Activated CD8-positive, alpha-beta memory T cell treated with anti-CD3 and anti-CD28 coated beads, Interleukin-2, amount 50 U/mL, for 1 hour (primary cell): ENCODE measurements around the gene KLK11.

Experiments used
- DNase-seq: peaks from one replicate; pipeline ENCODE4 v3.0.0-alpha.2; 2020; ENCODE audit errors: extremely low read depth

KLK11 gene

DNA sequence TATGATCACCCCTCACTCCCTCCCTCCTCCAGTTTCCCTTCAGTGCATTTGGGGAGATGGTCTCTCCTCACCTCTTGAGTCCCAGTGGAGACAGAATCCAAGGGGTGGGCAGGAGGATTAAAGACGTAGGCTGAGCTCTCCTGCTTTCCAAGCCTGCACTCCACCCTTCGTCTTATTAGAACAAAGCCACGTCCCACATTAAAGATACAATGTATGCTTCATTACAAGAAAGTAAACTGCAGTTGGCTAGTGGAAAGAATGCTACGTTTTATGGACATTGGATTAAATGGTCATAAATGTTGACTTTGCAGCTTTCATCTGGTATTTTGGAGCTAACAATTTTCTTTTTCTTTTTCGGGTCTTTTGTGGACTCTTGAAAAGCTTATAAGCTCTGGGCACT, 1.5 kb upstream of the KLK11 start:
- no peak for DNase-seq

DNA sequence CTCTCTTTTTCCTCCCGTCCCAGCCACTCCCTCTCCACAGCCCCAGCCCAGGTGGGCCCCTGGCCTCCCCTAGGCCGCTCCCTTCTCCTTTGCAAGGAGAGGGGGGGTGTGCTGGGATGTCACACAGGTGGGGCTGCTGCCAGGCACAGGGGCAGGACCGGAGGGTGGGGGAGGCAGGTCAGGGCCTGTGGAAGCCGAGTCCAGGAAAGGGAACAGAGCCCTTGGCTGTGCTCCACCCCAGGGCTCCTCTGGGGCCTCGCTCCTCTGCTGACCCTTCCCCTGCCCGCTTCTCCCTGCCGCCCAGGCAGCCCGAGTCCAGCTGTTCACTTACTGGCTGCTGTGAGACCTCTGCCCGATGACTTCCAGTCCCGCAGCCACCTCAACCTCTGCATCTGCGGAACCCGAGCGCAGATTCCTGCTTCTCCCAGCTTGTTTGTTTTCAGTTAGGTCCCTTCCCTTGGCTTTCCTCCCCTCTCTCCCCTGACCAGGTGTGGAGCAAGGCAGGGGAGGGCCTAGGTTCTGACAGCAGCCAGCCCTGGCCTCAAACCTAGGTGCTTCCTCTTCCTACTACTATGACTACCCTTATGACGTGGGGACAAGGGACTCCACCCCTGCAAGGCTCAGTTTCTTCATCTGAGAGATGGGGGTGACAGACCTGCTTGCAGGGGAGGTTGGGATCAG, 850 bp upstream of the KLK11 start:
- DNase-seq: no peak

DNA sequence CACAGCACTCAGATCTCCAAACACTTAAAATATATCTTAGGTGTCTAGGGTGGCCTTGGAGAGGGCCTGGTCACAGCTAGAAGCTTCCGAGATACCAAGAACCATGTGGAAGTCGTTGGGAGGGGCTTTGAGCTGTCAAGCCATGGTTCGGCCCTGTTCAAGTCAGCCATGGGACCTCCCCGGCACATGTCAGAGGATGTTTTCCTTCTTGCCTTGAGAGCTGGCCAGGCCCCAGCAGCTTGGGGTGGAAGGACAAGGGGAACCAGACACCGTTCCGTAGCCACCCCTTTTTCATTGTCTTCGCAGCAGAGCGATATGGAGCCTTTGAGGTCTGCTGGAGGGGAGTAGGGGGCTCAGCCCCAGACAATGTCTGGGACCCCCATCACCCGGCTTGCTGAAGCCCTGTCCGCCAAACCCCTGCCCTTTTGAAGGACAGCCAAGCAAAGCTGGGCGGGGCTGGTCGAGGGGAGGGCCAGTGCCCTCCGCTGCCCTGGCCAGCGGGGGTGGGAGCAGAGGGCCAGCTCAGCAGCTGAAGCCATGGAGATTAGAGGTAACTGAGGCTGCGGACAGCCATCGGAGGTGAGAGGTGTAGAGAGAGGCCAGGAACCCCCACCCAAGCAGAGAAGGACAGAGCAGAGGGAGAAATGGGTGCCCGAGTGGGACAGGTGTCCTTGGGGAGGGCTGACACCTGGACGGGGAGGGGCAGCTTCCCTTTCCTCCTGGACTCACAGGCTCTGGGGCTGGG, 435 bp downstream of the KLK11 start:
- DNase-seq: no peak

DNA sequence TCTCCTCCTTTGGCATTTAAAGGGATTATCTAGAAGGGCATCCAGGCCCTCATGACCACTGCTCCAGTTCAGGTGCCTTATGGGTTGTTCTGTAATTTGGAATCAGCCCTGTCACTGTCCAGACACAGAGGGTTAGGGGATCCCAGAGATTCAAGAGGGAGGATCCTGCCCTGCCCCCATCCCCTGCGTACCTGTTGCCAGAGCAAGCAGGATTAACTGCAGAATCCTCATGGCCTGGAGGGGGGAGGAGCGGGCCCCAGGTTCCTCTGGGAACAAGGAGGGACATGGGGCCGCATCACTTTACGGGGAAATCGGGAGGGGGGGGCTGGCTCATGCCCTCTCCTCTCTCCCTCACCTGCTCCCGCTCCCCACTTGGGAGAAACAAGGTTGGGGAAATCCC, 1.0 kb downstream of the KLK11 start:
- DNase-seq: no peak

DNA sequence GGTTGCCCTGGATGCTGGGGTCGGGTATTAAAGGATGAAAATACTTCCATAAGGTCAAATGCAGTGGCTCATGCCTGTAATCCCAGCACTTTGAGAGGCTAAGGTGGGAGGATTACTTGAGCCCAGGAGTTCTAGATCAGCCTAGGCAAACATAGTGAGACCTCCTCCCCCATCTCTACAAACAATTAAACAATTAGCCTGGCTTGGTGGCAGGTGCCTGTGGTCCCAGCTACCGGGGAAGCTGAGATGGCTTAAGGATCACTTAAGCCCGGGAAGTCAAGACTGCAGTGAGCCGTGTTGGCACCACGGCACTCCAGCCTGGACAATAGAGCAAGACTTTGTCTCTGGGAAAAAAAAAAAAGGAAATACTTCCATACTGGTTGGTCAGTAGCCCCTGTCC, 1.5 kb downstream of the KLK11 start:
- DNase-seq: no peak

DNA sequence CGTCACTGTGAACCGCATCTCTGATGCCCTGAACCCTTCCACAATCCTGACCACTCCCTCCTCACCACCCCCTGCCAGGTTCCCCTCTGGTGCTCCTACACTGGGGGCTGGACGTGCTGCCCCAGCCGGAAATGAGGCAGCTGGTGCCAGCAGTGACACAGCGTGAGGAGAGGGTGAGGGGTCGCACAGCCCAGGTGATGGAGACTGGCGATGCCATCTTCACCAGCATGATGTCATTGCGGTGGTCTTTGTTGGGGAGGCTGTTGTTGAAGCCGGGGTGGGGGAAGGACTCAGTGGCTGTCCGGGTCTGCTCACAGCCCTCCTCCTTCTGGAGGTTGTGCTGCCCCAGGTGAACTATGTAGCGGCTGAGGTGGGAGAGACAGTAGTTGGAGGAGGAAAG, 2.5 kb downstream of the KLK11 start:
- DNase-seq: no peak

DNA sequence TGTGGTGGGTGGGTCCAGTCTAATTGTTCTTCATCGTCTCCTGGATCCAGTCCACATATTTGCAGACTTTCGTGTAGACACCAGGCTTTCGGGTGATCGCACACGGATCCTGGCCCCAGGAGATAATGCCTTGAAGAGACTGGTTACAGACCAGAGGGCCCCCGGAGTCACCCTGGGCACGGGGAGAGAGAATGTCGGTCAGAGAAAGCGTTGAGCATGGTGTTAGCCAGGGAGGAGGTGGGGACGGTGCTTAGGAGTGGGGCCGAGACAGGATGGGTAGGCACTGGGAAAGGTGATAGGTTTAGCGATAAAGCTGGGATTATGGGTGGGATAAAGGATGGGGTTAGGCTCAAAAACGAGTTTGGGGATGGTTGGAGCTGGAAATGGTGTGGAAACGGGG, 3.9 kb downstream of the KLK11 start:
- no peak for DNase-seq

DNA sequence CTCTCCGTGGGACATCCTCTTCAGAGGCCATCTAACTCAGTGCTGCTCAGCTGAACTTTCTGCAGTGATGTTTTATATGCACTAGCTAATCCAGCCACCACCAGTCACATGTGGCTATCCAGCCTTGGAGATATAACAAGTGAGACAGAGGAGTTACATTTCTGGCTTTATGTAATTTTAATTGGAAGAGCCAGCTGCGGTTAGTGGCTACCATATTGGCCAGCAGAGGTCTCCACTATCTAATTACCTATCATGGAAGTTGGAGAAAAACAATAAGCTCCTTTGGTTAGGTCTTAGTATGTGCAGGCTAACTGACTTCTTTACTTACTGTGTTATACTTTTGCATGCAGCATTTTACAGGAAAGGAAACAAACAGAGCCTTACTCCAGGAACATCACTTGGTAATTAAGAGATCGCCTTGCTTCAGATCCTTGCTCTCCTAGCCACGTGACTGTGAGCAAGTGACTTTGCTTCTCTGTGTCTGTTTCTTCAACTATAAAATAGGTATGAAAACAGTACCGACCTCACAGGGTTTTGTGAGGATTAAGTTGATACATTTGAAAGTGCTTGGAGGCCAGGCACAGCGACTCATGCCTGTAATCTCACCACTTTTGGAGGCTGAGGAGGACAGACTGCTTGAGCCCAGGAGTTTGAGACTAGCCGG, 5.3 kb downstream of the KLK11 start:
- DNase-seq: no peak

DNA sequence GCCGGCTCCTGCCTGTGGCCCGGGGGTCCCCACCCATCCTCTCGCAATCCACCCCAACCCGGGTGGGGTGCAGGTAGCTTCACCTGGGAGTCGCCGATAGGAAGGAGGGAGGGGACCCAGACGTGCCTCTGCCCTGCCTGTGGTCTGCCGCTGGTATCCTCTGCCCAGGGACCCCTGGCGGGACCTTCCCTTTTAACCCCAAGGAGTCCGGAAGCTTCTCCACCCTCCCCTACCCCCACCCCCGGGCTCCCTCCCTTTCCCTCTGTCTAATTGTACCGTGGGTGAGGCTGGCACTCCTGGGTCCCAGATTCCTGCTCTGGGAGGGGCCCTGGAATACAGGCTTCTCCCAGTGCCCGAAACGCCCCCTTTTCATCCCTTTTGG, 6.9 kb downstream of the KLK11 start, which contains the start of gene KLK10:
Gene KLK10 (minus strand): TSS at position 166 of the 382 bp plus-strand sequence. CDS start 579 bp downstream, outside the sequence.
- DNase-seq: no peak

DNA sequence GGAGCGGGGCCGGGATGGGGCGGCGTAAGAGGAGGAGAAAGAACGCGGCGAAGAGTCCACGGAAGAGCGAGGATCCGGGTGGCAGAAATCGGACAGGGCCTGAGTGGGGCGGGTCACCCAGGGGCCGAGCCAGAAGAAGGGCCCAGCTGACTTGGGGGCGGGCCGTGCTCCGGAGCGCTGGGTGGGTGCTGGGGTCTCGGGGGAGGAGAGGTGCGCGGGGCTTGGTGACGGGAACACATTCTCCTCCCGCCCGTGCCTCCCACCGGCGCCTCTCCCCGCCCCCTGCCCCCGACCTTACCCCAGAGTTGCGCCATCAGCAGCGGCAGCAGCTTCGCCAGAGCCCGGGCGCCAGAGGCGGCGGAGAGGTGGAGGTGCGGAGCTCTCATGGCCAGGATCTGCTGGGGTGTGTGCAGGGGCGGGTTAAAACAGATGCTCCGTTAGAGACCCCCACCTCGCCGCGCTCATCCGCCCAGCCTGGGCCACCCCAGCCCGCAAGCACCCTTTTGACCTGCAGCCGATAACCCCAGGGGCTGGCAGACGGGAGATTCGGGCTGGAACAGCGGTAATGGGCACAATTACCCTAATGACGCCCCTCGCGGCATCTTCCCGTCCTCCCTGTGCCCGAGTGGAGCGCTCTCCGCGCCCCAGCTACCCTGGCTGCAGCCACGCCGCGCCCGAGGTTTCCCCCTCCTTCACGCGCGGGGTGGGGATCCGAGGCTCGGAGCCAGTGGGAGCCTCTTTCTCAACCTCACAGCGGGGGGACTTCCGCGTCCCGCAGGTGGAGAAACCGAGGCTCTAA, 7.5 kb downstream of the KLK11 start:
- no peak for DNase-seq

DNA sequence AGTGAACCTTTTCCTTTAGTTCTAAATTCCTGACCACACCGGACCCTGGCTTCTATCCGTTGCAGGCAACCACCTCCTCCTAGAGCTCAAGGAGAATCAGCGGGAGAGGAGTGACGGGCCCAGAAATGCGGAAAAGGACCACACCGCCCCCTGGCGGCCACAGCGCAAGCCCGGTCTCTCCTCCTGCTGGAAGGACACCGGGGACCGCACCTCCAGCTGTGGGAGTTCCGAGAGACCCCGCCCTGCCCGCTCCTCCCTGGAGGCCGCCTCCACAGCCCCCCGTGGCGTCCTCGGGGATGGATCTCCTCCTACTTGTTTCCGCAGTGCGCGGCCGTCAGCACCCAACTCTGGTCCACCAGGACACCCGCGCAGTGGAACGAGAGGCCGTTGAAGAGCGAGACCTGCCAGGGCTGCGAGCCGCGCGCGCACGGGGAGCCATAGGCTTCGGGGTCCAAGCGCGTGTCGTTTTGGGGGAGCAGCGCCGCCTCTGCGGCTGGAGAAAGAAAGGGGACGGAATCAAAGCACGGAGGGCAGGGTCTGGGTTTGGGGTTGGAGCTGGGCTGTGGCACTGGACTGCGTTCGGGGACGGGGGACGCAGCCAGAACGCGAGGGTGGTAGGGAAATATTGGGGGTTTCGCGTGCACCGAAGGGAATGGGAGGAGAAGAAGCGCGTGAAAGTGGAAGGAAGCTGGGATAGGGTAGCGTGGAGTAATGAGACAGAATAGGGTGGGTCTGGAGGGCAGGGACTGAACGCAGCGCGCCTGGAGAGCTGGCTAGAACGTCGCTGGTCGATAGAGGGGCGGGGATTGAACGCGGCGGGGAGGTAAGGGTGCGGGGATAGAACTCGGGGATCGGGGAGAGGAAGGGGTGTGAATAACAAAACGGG, 9.4 kb downstream of the KLK11 start:
- DNase-seq: no peak

DNA sequence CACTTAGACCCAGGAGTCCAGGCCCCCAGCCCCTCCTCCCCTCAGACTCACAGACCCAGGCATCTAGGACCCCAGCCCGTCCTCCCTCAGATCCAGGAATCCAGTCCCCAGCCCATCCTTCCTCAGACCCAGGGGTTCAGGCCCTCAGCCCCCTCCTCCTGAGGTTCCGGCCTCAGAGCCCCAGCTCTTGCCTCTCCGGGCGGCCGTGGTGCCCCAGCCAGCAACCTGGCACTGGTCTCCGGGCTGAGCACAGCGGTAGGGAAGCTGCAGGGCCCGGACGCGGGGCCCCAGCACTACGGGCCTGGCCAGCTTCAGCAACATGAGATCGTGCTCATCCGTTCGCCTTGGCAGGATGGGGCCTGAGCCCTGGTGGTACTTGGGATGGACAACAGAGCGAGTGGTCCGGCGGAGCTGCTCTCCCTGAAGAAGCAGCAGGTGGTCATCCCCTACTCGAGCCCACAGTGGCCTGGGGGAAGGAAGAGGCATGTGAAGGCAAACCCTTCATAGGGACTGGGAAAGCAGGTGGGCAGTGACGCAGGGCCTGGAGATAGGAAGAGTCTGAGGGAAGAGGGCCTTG, 10.6 kb downstream of the KLK11 start:
- no peak for DNase-seq

DNA sequence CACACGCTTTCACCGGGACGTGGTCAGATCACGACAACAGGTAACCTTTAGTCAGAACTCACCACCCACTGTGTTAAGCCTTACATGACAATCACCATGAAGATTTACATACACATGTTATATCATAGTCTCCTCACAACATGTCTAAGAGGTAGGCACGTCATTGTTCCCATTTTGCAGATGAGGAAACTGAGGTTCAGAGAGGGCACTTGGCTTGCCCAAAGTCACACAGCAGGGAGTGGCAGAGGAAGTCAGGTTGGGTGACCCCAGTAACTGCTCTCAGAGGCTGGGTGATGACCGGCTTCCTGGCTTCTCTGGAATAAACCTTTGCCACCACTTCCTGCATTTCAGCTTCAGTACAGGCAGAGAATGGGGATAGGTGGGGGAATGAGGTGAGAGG, 12.2 kb downstream of the KLK11 start:
- no peak for DNase-seq

DNA sequence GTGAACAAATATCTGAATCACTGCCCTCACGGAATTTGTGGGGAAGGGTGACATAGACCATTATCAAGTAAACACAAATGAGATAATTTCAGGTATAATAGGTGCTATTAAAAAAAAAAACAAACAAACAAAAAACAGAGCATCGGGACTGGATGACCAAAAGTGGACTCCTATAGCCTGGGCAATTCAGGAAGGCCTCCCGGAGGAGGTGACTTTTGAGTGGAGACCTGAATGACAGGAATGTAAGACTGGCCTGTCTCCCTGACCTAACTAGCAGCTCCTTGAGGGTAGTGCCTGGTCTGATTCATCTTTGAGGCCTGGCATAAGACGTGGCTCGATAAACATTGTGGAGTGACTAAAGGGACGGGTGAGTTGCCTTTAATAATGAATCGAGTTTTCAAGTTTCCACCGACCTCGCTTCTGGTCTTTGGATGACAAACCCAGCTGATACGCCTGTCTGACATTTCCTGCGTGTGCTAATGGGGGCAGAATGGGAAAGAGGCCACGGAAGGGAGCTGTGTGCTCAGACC, 13.7 kb downstream of the KLK11 start:
- no peak for DNase-seq

DNA sequence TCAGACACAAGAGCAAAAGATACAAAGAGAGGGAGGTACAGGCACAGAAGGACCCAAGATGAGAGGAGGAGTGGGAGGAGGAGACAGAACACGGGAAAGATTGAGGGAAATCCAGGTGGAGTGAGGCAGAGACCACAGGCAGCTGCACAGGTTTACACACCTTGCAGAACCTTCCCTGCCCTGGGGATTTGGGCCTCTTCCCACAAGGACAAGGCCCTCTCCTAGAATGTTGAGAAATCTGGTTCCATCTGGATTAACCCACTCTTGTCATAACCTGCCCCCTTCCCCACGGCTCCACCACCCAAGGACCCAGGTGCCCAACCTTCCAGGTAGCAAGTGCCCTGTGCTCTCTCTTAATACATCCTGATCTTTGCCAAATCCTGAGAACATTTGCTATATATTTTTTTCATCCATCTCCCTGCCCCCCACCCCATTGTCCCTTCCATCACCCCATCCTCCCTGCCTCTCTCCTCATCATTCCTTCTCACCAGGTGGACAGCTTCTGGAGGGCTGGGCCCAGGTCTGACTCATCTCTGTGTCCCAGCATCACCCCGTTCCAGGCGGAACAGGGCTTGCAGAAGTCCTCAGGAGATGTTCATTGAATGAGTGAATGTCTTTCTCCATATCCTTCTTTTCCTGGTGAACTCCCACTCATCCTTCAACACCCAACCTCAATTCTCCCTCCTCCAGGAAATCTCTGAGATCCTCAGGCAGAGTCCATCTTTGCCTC, 16.2 kb downstream of the KLK11 start:
- no peak for DNase-seq

DNA sequence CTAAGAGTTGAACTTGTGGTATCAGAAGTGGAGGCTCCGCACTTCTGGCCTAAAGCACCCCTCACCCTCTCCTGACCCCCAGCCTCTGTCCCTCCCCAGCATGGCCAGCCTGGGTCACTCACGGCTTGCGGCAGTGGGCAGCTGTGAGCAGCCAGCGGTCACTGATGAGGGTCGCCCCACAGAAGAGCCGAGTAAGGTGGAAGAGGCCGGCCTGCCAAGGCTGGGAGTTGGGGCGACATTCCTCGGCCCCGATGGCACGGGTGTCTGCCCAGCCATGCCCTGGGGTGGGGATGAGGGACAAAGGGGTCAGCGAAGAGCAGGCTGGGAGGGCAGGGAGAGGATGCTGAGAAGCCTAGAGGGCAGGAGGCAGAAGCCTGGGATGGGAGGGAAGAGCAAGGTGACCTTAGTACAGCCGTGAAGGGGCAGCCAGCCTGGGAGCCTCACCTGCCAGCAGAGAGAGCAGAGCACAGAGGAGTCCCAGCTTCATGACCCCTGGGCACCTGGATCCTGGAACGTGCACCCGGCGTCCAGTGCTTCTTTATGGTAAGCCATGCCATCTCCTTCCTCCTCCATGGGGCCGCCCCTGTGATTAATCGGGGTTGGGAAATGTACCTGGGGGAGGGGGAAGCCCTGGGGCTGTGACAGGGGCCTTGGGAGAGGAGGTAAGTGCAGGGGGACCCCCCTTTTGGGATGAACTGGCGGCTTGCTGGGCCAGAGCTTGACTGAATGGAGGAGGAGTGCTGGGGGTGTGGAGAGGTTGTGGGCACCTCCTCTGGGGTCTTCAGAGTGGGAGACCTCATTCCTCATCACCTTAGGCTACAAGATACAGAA, 17.1 kb downstream of the KLK11 start:
- no peak for DNase-seq

DNA sequence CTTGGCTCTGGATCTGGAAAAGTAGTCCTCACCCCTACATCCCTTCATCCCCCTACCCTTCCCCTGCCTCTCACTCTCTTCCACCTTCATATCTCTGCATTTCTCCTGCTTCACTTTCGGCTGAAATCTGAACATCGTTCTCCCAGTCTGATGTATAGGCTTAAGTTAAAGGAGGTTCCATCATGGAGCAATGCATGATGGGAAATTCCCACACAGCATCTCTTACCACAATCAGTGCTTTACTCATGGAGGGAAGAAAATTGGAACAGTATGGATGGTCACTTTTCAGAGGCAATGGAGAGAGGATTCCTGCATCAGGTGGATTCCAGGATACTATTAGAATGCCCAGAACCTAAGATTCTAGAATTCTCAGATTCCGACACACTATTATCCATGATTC, 18.9 kb downstream of the KLK11 start:
- DNase-seq: no peak

DNA sequence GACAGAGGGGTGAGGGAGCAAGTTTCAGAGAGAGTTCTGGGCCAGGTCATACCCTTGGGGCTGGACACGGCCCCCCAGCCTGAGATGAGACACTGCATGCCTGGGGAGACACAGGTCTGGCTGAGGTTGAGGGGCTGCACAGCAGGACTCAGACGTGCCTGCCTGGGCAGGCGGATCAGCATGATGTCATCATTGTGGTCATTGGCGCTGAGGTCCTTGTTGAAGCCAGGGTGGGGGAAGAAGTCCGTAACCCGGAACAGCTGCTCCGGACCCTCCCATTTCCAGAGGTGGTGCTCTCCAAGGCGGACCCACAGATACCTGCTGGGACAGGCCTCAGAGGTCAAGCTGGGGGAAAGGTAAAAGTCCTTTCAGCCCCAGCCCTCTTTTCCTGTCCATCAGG, 20.0 kb downstream of the KLK11 start:
- no peak for DNase-seq

DNA sequence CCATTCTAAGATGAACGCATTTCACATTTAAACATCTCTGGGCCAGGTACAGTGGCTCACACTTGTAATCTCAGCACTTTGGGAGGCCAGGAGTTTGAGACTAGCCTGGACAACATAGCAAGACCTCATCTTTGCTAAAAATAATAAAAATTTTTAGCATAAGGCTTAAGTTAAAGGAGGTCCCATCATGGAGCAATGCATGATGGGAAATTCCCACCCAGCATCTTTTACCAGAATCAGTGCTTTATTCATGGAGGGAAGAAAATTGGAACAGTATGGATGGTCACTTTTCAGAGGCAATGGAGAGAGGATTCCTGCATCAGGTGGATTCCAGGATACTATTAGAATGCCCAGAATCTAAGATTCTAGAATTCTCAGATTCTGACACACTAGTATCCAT, 21.2 kb downstream of the KLK11 start:
- DNase-seq: no peak
